Small intestine (tissue), 7 donors: ENCODE results near the gene CPNE8. TPM values are rescaled to one million over a fixed set of nuclear protein-coding genes. Genes with fewer than 3 reads are reported as not detected.

Experiments
- DNase-seq, 2 donors: peaks; one replicate each; pipeline versions ENCODE4 v3.0.0 to v3.0.0-alpha.2; 2013
- FAIRE-seq: peaks from 2 replicates; lab custom pipeline; 2012; peaks lifted over from hg19 to GRCh38; lab: Jason Lieb, UNC
- H3K27ac ChIP-seq, 3 donors: one replicate each; pipeline ENCODE4 v1.5.1; 2013; ENCODE audit warnings: low read length in 2 of 3, mild to moderate bottlenecking in 2 of 3, control low read depth in 1 of 3, inconsistent platforms in 1 of 3, low read depth in 1 of 3, moderate library complexity in 1 of 3
- H3K27me3 ChIP-seq, 3 donors: one replicate each; pipeline ENCODE4 v1.6.1; 2013; ENCODE audit warnings: low read length in 3 of 3, inconsistent platforms in 1 of 3; ENCODE audit not compliant: control insufficient read depth in 3 of 3, insufficient read depth in 3 of 3
- H3K36me3 ChIP-seq, 3 donors: one replicate each; pipeline ENCODE4 v1.6.1; 2013; ENCODE audit warnings: low read length in 3 of 3, inconsistent platforms in 1 of 3, low read depth in 1 of 3, mild to moderate bottlenecking in 1 of 3, moderate library complexity in 1 of 3; ENCODE audit not compliant: control insufficient read depth in 3 of 3, insufficient read depth in 2 of 3
- H3K4me1 ChIP-seq, 3 donors: one replicate each; pipeline ENCODE4 v1.6.1; 2013; ENCODE audit warnings: low read length in 2 of 3, inconsistent platforms in 1 of 3, low read depth in 1 of 3, mild to moderate bottlenecking in 1 of 3, moderate library complexity in 1 of 3; ENCODE audit not compliant: control insufficient read depth in 3 of 3, insufficient read depth in 2 of 3
- H3K4me3 ChIP-seq, 3 donors: one replicate each; pipeline ENCODE4 v1.5.1; 2013; ENCODE audit warnings: low read length in 3 of 3, control low read depth in 1 of 3, inconsistent platforms in 1 of 3, low read depth in 1 of 3, mild to moderate bottlenecking in 1 of 3, moderate library complexity in 1 of 3
- H3K9me3 ChIP-seq, 2 donors: one replicate each; pipeline ENCODE4 v1.6.1; 2013; ENCODE audit warnings: low read depth in 1 of 2, low read length in 1 of 2; ENCODE audit not compliant: control insufficient read depth in 2 of 2, insufficient read depth in 1 of 2
- WGBS, 3 donors: extraction: QIAGEN DNeasy Blood & Tissue Kit; methylation state at CpG; one replicate each; pipeline ENCODE4 v1.1.7; 2013; 5-methylcytosine and 5-hydroxymethylcytosine counted together
- polyA plus RNA-seq, 4 donors: library from polyadenylated mRNA; stranded (reverse) in 3 of 4; unstranded in 1 of 4; fragments of 200-250 nt in 3 of 4; fragments of 120-200 nt in 1 of 4; gene quantifications; one replicate each; pipeline versions ENCODE4 v1.2.1 to v1.2.3, GENCODE V29; 2013
- donor health status: healthy with polysubstance abuse.
- donor health status: control.
- donor health status: control.
- donor health status: Bipolar disorder and iron deficiency.
- donor health status: healthy.

Gene CPNE8
- polyA plus RNA-seq, 4 donors: 0.22 to 8.4 (median 3.1) TPM

DNA sequence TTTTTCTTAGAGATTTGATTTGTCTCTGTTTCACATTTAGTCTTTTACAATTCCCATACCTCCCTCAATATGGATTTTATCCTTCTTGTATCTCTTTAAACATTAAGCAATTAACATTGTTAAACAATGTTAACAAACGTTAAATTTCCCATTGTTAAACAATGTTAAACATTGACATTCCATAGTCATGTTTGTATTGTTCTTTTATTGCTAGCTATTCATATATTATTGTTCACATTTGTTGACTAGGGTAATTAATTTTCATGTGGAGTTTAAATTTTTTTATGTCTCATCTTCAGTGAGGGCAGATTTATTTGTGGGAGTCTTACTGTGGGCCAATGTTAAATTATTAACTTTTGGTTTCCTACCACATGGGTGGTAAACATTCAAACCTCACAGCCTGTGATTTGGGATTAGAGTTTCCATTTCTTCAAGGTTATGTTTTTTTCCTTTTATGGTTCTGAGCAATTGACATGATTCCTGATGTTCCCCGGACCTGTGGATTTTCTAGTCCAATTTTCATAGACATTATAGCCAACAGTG is 294.5 kb downstream of the CPNE8 start:
- Histone ChIP-seq H3K27me3 (no peaks in the 10 kb centered on the region), H3K4me1 (no peaks in the 10 kb centered on the region), H3K36me3 (no peaks in the 10 kb centered on the region), H3K27ac (no peak overlapping the region), H3K9me3 (no peaks in the 10 kb centered on the region), H3K4me3 (no peak overlapping the region)
- no peak for FAIRE-seq
- no peak for DNase-seq
- WGBS, 3 donors: 12 to 54% (median 32%) methylated on average over 2 of the region's 2 CpGs

DNA sequence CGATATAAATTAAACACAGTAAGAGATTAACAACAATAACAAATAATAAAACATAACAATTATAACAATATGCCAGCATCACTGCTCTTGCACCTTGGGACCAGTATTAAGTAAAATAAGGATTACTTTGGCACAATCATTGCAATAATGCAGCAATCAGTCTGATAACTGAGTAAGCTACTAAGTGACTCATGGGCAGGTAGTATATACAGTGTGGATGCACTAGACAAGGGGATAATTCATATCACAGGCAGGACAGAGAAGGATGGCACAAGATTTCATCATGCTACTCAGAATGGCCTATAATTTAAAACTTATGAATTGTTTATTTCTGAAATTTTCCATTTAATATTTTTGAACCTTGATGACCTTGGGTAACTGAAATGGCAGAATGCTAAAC is 298.1 kb downstream of the CPNE8 start:
- no peaks in the 10 kb centered on the region for H3K9me3 ChIP-seq
- no peaks in the 10 kb centered on the region for H3K27me3 ChIP-seq
- no peak for FAIRE-seq
- no peaks in the 10 kb centered on the region for H3K4me1 ChIP-seq
- no peak for DNase-seq
- WGBS, 3 donors: 69 to 78% (median 71%) methylated on average over 1 of the region's 1 CpG
- H3K27ac ChIP-seq: no peak overlapping the region
- no peak overlapping the region for H3K4me3 ChIP-seq
- no peaks in the 10 kb centered on the region for H3K36me3 ChIP-seq
